Hepatocyte (in vitro differentiated cells): ENCODE results near the gene ZSWIM3.

Experiments
- CTCF ChIP-seq: fragments of 200-600 bp; sonication (generic); IDR thresholded peaks from 2 replicates; pipeline ENCODE4 v1.5.1; 2016; ENCODE audit warnings: antibody characterized with exemption, mild to moderate bottlenecking; ENCODE audit not compliant: poor library complexity
- EZH2 ChIP-seq: fragments of 200-600 bp; sonication (generic); IDR thresholded peaks from 2 replicates; pipeline ENCODE4 v1.6.1; 2016; ENCODE audit warnings: antibody characterized with exemption, mild to moderate bottlenecking, borderline replicate concordance

GRCh38 chr20:45887346-45887715, 29.9 kb downstream of the ZSWIM3 start, which contains the start of gene SPATA25:
- TF ChIP-seq CTCF, result no peak
- no peak for TF ChIP-seq EZH2
